HG03097 (cell line): ENCODE results near the gene GYPB.
"Not testable (repeated sequence)": the region's sequence is repeated elsewhere in the genome, so short reads cannot be mapped to it uniquely, and the experiment has no call there.

Experiments
- ATAC-seq: cut with Tn5 transposase; IDR thresholded peaks from one replicate; pipeline ENCODE4 v1.9.1; 2021; ENCODE audit not compliant: unreplicated experiment, low FRiP score

Gene GYPB

GRCh38 chr4:144019277-144019676, at the start of gene GYPB:
GYPB (minus strand) TSS chr4:144019380; CDS start chr4:144019287, 93 bp downstream.
- not testable (repeated sequence) for ATAC-seq

- not testable (repeated sequence) for ATAC-seq
Observed at GRCh38 chr4:144061556-144061955, 42.4 kb upstream of the GYPB start.

- not testable (repeated sequence) for ATAC-seq
Observed at GRCh38 chr4:144060234-144060859, 41.2 kb upstream of the GYPB start.

- ATAC-seq, result no peak
Observed at GRCh38 chr4:144056800-144057199, 37.6 kb upstream of the GYPB start.

GRCh38 chr4:144055336-144055735, 36.2 kb upstream of the GYPB start:
- ATAC-seq, result not testable (repeated sequence)

GRCh38 chr4:144051494-144051893, 32.3 kb upstream of the GYPB start:
- not testable (repeated sequence) for ATAC-seq

DNA sequence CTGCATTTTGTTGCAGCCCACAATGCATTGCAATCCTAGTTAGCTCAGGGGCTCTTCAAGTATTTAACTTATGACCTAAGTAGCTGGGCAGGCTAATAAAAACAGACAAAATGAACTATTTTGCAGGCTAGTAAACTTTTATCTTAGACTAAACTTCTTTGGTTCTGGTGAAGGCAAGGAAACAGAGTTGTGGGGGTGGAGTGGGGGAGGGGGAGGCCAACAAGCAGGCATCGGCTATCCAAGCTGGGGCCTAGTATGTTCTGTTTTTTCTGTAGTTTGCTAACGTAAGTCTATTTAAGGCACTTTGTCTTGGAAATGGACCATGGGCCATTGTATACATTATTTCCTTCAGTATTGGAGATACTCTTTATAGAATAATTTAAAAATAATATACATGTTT, 31.5 kb upstream of the GYPB start:
- not testable (repeated sequence) for ATAC-seq

- ATAC-seq, result not testable (repeated sequence)
Observed at GRCh38 chr4:144049495-144050424, 30.6 kb upstream of the GYPB start.

DNA sequence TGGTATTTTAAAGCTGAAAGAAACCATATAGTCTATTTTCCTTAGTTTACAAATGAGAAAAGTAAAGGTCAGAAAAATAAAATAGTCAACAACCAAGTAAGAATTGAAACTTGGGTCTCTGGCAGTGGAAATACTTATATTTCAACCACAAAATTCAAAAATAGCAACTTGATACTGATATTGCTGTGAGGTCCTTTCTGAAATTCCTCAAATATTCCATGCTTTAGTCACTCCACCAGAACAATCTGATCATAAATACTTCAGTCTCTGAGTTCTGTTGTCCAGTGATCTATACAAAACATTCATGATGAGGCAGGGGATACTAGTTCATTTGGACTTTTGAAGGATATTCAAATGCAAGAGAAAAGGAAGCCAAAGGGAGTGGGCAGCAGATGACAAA, 25.8 kb upstream of the GYPB start:
- not testable (repeated sequence) for ATAC-seq

- ATAC-seq, result not testable (repeated sequence)
Observed at GRCh38 chr4:144032580-144032979, 13.4 kb upstream of the GYPB start.

GRCh38 chr4:144031875-144032274, 12.7 kb upstream of the GYPB start:
- not testable (repeated sequence) for ATAC-seq

GRCh38 chr4:144031369-144031768, 12.2 kb upstream of the GYPB start:
- ATAC-seq, result not testable (repeated sequence)

- ATAC-seq, result not testable (repeated sequence)
Observed at GRCh38 chr4:144030708-144031107, 11.5 kb upstream of the GYPB start.

DNA sequence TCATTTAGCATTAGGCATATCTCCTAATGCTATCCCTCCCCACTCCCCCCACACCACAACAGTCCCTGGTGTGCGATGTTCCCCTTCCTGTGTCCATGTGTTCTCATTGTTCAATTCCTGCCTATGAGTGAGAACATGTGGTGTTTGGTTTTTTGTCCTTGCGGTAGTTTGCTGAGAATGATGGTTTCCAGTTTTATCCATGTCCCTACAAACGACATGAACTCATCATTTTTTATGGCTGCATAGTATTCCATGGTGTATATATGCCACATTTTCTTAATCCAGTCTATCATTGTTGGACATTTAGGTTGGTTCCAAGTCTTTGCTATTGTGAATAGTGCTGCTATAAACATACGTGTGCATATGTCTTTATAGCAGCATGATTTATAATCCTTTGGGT, 7.5 kb upstream of the GYPB start:
- ATAC-seq, result not testable (repeated sequence)

GRCh38 chr4:144024399-144025053, 5.3 kb upstream of the GYPB start:
- ATAC-seq, result not testable (repeated sequence)

- not testable (repeated sequence) for ATAC-seq
Observed at GRCh38 chr4:144022772-144023400, 3.7 kb upstream of the GYPB start.

- ATAC-seq, result not testable (repeated sequence)
Observed at GRCh38 chr4:144021336-144021990, 2.3 kb upstream of the GYPB start.

- not testable (repeated sequence) for ATAC-seq
Observed at GRCh38 chr4:144018223-144019000, 768 bp downstream of the GYPB start.

DNA sequence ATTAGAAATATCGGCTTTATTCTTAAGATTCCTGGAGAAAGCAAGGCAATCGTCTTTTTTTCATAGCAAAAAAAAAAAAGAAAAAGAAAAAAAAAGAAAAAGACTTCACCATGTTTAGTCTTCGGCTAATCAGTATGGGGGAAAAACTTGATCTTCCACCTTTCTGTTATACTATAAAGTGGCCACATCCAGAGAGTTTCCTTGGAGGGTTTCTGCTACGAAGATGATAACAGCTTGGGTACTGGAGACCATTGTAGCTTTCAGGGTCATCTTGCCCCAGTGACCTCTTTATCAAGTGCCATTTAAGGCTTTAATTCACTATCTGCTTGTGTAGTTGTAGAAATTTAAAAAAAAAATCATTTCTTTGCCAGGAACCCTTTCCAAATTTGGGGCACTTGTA, 1.9 kb downstream of the GYPB start:
- not testable (repeated sequence) for ATAC-seq
